ENCODE results near the gene RAC3. TPM values are rescaled to one million over a fixed set of nuclear protein-coding genes. Genes with fewer than 3 reads are reported as not detected.

Gene RAC3
- total and polyA plus RNA-seq, 3 donors from 2014 or later = 42.3 to 102 (median 74.3) TPM

DNA sequence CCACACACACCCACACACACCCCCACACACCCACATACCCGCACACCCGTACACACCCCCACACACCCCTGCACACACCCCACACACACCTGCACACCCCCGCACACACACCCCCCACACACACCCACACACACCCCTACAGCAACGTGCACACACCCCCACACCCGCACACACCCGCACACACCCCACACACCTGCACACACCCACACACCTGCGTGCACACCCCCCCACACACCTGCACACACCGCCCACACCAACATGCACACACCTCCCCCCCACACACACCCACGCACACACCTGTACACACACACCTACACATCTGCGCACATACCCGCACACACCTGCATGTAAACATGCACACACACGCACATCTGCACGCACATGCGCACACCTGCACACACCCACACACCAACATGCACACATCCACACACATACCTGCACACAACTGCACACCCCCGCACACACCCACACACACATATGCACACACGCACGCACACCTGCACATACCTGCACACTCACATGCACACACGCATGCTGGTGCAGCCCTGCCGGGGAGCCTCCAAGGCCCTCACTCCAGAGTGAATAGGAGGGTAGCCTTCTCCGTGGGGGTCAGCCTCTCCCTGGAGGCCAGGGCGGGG, 46.6 kb upstream of the RAC3 start:
- no peaks in the 10 kb centered on the region for H3K4me1 ChIP-seq
- H3K27ac ChIP-seq = no peak overlapping the region
- no peaks in the 10 kb centered on the region for H3K36me3 ChIP-seq (ENCODE audit: low read depth, missing control alignments)
- DNase-seq = no peak
- H3K9me3 ChIP-seq = no peaks in the 10 kb centered on the region
- H3K27me3 ChIP-seq = no peaks in the 10 kb centered on the region
- WGBS, 2 donors = 81 to 82% methylated on average over 21 of the region's 21 CpGs
- intact Hi-C loops (cut with DNase I; ENCODE audit: low total_unique reads) = no loop called here
- no peak overlapping the region for H3K4me3 ChIP-seq
- TF ChIP-seq CTCF (IDR thresholded peaks at IDR 0.05) (no peak), POLR2A (IDR thresholded peaks at IDR 0.05) (no peak)

DNA sequence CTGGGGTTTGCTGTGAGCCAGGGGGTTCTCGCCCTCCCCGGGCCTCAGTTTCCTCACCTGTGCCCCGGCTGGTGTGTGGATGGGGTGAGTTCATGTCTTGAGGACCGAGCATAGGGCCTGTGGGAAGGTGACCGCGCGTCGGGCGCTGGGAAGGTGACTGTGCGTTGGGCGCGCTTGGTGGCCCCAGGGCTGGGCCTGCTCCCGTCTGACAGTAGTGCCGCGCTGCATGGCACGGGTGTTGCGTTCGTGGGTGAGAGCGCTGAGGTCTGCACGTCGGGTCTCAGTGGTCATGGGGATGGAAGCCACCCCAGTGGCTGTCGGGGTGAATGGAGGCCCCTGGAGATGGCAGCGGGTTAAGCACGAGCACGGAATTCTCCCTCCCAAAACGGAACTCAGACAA, 44.9 kb upstream of the RAC3 start:
- DNase-seq = no peak
- Histone ChIP-seq H3K36me3 (ENCODE audit: low read depth, missing control alignments) (no peaks in the 10 kb centered on the region), H3K4me1 (no peaks in the 10 kb centered on the region), H3K9me3 (no peaks in the 10 kb centered on the region), H3K27me3 (no peaks in the 10 kb centered on the region), H3K4me3 (no peak overlapping the region), H3K27ac (no peak overlapping the region)
- TF ChIP-seq POLR2A (IDR thresholded peaks at IDR 0.05) = no peak
- WGBS, 2 donors = 95 to 96% methylated on average over 19 to 26 of the region's 26 CpGs
- intact Hi-C loops (cut with DNase I; ENCODE audit: low total_unique reads) = no loop called here

DNA sequence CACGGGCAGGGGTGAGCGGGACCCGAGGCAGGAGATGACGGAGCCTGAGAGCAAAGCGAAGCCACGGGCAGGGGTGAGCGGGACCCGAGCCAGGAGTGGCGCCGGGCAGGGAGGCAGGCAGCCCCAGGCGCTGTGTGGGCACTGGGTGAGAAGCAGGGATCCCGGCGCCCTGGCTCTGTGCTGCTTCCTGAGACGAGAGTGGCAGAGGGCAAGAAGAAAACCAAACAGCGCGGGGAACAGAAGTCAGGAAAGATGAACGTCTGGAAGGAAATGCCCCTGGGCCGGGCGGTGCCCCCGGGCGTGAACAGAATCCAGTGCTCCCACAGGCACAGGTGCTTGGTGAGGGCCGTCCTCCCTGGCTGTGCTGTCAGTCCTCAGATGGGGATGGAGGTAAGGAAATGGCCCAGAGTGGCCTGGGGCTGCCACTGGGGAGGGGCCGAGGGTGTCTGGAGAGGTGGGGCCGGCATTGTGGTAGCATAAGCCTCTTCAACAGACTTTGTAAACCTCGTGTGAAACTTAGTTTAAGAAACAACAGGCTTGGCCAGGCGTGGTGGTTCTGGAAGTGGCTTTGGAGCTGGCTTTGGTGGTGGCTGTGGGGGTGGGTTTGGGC, 44.2 kb upstream of the RAC3 start:
- 90 to 92% methylated on average over 26 of the region's 26 CpGs for WGBS, 2 donors
- no peaks in the 10 kb centered on the region for H3K27me3 ChIP-seq
- H3K27ac ChIP-seq = no peak overlapping the region
- no peak for DNase-seq
- H3K4me1 ChIP-seq = no peaks in the 10 kb centered on the region
- TF ChIP-seq CTCF (IDR thresholded peaks at IDR 0.05) (no peak), POLR2A (IDR thresholded peaks at IDR 0.05) (no peak)
- no peak overlapping the region for H3K4me3 ChIP-seq
- H3K9me3 ChIP-seq = no peaks in the 10 kb centered on the region
- intact Hi-C loops (cut with DNase I; ENCODE audit: low total_unique reads) = no loop called here
- no peaks in the 10 kb centered on the region for H3K36me3 ChIP-seq (ENCODE audit: low read depth, missing control alignments)

GRCh38 chr17:81990836-81991683, 40.4 kb upstream of the RAC3 start:
- WGBS, 2 donors = 95 to 97% methylated on average over 20 to 25 of the region's 25 CpGs
- TF ChIP-seq POLR2A (IDR thresholded peaks at IDR 0.05) (no peak), CTCF (IDR thresholded peaks at IDR 0.05) (no peak)
- H3K36me3 ChIP-seq (ENCODE audit: low read depth, missing control alignments) = no peaks in the 10 kb centered on the region
- DNase-seq = no peak
- no peaks in the 10 kb centered on the region for H3K9me3 ChIP-seq
- H3K27me3 ChIP-seq = no peaks in the 10 kb centered on the region
- H3K4me3 ChIP-seq = no peak overlapping the region
- H3K4me1 ChIP-seq = no peaks in the 10 kb centered on the region
- no peak overlapping the region for H3K27ac ChIP-seq
- intact Hi-C loops (cut with DNase I; ENCODE audit: low total_unique reads) = no loop called here

GRCh38 chr17:81991684-81992305, 39.7 kb upstream of the RAC3 start:
- no peak overlapping the region for H3K4me3 ChIP-seq
- H3K4me1 ChIP-seq = no peaks in the 10 kb centered on the region
- no peak for DNase-seq
- no peaks in the 10 kb centered on the region for H3K9me3 ChIP-seq
- no peaks in the 10 kb centered on the region for H3K36me3 ChIP-seq (ENCODE audit: low read depth, missing control alignments)
- no peak for TF ChIP-seq CTCF (IDR thresholded peaks at IDR 0.05)
- no peak for TF ChIP-seq POLR2A (IDR thresholded peaks at IDR 0.05)
- no peaks in the 10 kb centered on the region for H3K27me3 ChIP-seq
- H3K27ac ChIP-seq = no peak overlapping the region
- intact Hi-C loops (cut with DNase I; ENCODE audit: low total_unique reads) = no loop called here
- WGBS, 2 donors = 84% methylated on average over 12 to 31 of the region's 31 CpGs

All from testis (tissue), 3 donors.